Fibroblast of pulmonary artery (primary cell): Measurements from ENCODE around the gene ZNF581.

Experiments
- DNase-seq: peaks from one replicate; pipeline ENCODE4 v3.0.0-alpha.2; 2010; ENCODE audit warnings: low read depth
- H3K4me3 ChIP-seq: replicated peaks from 2 replicates; pipeline ENCODE4 v1.5.1; 2011; ENCODE audit warnings: low read depth, mild to moderate bottlenecking, control low read depth, low read length, moderate library complexity
- CTCF ChIP-seq: IDR thresholded peaks from 2 replicates; pipeline ENCODE4 v1.5.1; 2011; ENCODE audit warnings: mild to moderate bottlenecking, control low read depth, low read length, inconsistent platforms; ENCODE audit errors: missing control alignments

Gene ZNF581

GRCh38 chr19:55685776-55686175 lies 42.3 kb downstream of the ZNF581 start:
- TF ChIP-seq CTCF, result no peak
- no peak overlapping the region for H3K4me3 ChIP-seq
- no peak for DNase-seq

- DNase-seq, result no peak
- H3K4me3 ChIP-seq, result no peak overlapping the region
- TF ChIP-seq CTCF, result no peak
Measured at GRCh38 chr19:55686311-55687050, 43.0 kb downstream of the ZNF581 start.

GRCh38 chr19:55687281-55688201 lies 44.1 kb downstream of the ZNF581 start:
- no peak for DNase-seq
- TF ChIP-seq CTCF, result no peak
- H3K4me3 ChIP-seq, result no peak overlapping the region

- DNase-seq, result no peak
- TF ChIP-seq CTCF, result no peak
- H3K4me3 ChIP-seq, result no peak overlapping the region
Measured at GRCh38 chr19:55688422-55689218, 45.2 kb downstream of the ZNF581 start.

- TF ChIP-seq CTCF, result no peak
- DNase-seq, result no peak
- H3K4me3 ChIP-seq, result no peak overlapping the region
Measured at GRCh38 chr19:55689411-55690108, 46.1 kb downstream of the ZNF581 start.

GRCh38 chr19:55690109-55690768 lies 46.8 kb downstream of the ZNF581 start:
- TF ChIP-seq CTCF, result no peak
- no peak overlapping the region for H3K4me3 ChIP-seq
- no peak for DNase-seq
